H1 (cell line): Measurements from ENCODE around the gene SEC14L3.

Experiments
- BACH1 ChIP-seq: IDR thresholded peaks from 2 replicates; pipeline ENCODE4 v1.6.1; 2012; ENCODE audit warnings: low read length, improper control_type of control experiment
- CBX5 ChIP-seq: fragments of 300-800, 300-1000 bp; sonication (generic); IDR thresholded peaks from 2 replicates; pipeline ENCODE4 v1.7.1; 2016; ENCODE audit warnings: antibody characterized with exemption, low read length, low read depth
- CEBPB ChIP-seq: IDR thresholded peaks from 2 replicates; pipeline ENCODE4 v1.6.1; 2012; ENCODE audit warnings: low read depth, low read length
- CTCF ChIP-seq, 3 experiments: IDR thresholded peaks; 1 replicate in 2 of 3; 2 replicates in 1 of 3; pipeline versions ENCODE4 v1.5.1 to v1.6.1; 2011; ENCODE audit warnings: low read length in 3 of 3, mild to moderate bottlenecking in 3 of 3, inconsistent platforms in 2 of 3, low read depth in 1 of 3, moderate library complexity in 1 of 3; ENCODE audit not compliant: insufficient read depth in 1 of 3; ENCODE audit errors: control extremely low read depth in 1 of 3
- GABPA ChIP-seq: IDR thresholded peaks from 2 replicates; pipeline ENCODE4 v1.6.1; 2011; ENCODE audit warnings: mild to moderate bottlenecking, low read length, moderate library complexity, borderline replicate concordance; ENCODE audit not compliant: insufficient read depth
- MAX ChIP-seq: IDR thresholded peaks from 2 replicates; pipeline ENCODE4 v1.6.1; 2012; ENCODE audit warnings: inconsistent platforms
- POLR2A ChIP-seq, 2 experiments: IDR thresholded peaks; 1 replicate in 1 of 2; 2 replicates in 1 of 2; pipeline ENCODE4 v1.6.1; 2011; ENCODE audit warnings: low read depth in 2 of 2, low read length in 2 of 2, mild to moderate bottlenecking in 2 of 2; ENCODE audit errors: control extremely low read depth in 1 of 2
- RAD21 ChIP-seq, 2 experiments: IDR thresholded peaks in 1 of 2; conservative IDR thresholded peaks in 1 of 2; 2 replicates each; pipeline ENCODE4 v1.6.1; 2011; ENCODE audit warnings: low read depth in 2 of 2, low read length in 2 of 2, improper control_type of control experiment in 1 of 2, inconsistent platforms in 1 of 2, mild to moderate bottlenecking in 1 of 2, moderate library complexity in 1 of 2
- USF2 ChIP-seq: IDR thresholded peaks from 2 replicates; pipeline ENCODE4 v1.6.1; 2011; ENCODE audit warnings: low read length, improper control_type of control experiment

- TF ChIP-seq POLR2A (IDR thresholded peaks at IDR 0.05; ENCODE audit: control extremely low read depth in 1 of 2, low read depth in 2 of 2, low read length in 2 of 2) (no peak), MAX (no peak), GABPA (no peak), CTCF (IDR thresholded peaks at IDR 0.05; ENCODE audit: control extremely low read depth in 1 of 3, insufficient read depth in 1 of 3, low read depth in 1 of 3, low read length in 3 of 3) (no peak), USF2 (no peak), BACH1 (no peak), CBX5 (no peak), CEBPB (no peak), RAD21 (IDR thresholded peaks at IDR 0.05 in 1 of 2, conservative IDR thresholded peaks at IDR 0.05 in 1 of 2; ENCODE audit: low read depth in 2 of 2, low read length in 2 of 2) (no peak)
These were observed 41.6 kb upstream of the SEC14L3 start for GRCh38 chr22:30513462-30513861.
